HG02571 (cell line): ENCODE measurements around the gene CRYBG2.
A peak's percentile ranks its signal among the peaks of the same experiment; 100 is the strongest.
"Not testable (repeated sequence)": the region's sequence is repeated elsewhere in the genome, so short reads cannot be mapped to it uniquely, and the experiment has no call there.

Source experiments
- ATAC-seq: cut with Tn5 transposase; IDR thresholded peaks from one replicate; pipeline ENCODE4 v1.9.1; 2021; ENCODE audit warnings: mild to moderate bottlenecking, moderate library complexity; ENCODE audit not compliant: unreplicated experiment

CRYBG2 gene

DNA sequence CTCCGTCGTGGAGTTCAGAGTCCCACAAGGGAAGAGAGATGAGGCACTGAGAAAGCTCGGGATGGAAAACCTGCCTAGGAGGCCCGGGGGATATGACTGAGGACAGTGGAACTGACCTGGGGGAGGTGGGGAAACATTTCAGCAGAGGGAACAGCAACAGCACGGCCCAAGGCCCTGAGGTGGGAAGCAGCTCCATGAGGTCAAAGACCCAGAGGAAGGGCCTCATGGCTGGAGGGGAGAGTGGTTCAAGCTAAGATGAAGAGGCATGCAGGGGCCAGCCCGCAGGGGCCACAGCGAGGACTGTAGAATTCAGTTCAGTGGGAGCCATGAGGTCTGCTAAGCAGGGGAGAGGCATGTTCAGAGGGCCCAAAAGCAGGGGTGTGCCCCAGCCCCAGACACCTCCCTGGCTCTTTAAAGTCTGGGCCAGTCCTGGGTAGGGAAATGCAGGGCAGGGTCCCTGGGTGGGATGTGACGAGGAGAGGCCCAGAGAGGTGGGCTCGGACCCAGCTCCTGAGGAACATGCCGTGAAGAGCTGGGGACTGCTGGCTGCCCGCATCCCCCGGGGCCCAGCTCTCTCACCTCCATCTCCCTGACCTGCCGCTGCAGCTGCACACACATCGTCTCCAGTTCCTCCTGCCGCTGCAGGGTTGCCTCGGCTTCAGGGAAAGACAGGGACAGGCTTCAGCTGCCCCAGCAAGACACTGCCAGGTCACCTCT is 57.4 kb downstream of the CRYBG2 start:
- ATAC-seq: no peak

GRCh38 chr1:26295194-26296138 is 58.5 kb downstream of the CRYBG2 start:
- no peak for ATAC-seq

GRCh38 chr1:26293911-26294463 is 59.9 kb downstream of the CRYBG2 start:
- ATAC-seq: no peak

- ATAC-seq: not testable (repeated sequence)
These were observed 61.2 kb downstream of the CRYBG2 start for GRCh38 chr1:26292735-26293134.

- ATAC-seq: no peak
These were observed 62.0 kb downstream of the CRYBG2 start for GRCh38 chr1:26291939-26292338.

DNA sequence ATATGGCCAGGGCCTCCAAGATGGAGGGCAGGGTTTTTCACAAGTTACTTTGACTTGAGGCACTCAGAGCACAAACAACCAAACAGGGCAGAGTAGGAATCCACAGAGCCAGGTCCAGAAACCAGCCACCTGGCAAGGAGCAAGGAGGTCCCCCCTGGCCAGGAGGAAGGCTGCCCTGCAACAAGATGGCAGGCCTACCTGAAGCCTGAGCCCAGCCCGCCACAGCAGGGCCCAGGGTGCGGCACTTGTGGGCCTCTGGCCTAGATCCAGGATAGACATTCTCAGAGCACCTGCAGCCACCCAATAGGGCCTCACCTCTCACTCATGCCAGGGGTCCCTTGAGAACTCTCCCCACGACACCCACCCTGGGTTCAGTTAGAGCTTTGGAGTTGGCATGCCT is 62.5 kb downstream of the CRYBG2 start:
- ATAC-seq: no peak

GRCh38 chr1:26290882-26291261 is 63.1 kb downstream of the CRYBG2 start:
- no peak for ATAC-seq

DNA sequence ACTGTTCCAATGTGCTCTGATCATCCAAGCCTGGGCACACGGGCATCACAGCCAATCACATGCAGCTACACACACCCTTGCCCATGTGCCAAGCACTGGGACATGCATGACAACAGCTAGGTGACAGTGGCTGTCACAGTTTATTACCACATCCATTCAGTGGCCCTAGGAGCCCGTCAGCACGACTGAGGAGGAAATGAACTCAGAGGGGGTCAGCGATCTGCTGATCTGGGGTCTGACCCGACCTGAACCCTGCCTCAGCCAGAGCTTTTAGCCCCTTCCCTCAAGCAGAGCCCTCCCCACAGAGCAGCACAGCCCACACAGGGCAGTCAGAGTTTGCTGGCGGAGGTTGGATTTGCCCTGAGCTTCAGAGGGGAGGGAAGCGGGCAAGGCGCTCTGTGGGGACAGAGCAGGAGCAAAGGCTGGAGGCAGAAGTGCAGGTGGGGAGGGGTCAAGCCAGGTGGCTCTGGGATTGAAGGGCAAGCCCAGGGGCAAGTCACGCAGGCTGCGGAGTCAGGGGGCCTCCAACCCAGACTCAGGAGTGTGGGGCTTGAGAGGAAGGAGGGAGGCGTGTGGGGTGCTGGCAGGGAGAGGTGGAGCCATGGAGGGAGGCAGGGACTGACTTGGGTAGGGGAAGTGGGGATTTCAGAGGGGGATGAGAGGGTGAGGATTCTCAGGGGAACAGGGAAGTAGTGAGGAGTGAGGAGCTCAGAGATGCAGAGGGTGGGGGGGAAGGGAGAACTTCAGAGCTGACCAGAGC is 63.6 kb downstream of the CRYBG2 start:
- ATAC-seq: no peak

GRCh38 chr1:26289158-26290059 is 64.5 kb downstream of the CRYBG2 start:
- ATAC-seq: peak; percentile 33

DNA sequence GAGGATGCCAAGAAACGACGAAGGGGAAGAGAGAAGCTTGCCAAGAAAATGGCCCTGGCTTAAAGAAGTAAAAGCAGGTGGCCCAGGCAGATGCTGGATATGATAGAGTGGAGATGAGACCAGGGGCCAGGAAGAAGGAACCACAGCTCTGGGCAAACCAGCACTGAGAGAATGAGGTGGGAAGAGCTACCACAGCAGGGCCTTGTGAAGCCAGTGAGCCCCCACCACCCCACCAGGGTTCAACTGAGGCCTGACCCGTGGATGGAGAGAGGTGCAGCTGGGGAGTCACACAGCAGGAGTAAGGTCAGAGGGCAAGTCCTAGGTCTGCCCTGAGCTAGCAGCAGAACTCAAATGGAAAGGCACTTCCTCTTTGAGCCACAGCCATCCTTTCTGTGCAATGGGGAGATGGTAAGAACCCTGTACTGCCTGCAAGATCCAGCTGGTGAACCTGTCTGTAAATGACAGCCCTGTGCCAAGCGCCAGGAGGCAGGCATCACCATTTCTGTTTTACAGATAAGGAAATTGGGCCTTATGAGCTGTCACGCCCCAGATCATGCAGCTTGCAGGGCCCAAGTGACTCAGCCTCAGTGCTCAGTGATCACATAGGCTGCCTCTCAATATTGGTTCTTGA is 65.5 kb downstream of the CRYBG2 start:
- no peak for ATAC-seq

DNA sequence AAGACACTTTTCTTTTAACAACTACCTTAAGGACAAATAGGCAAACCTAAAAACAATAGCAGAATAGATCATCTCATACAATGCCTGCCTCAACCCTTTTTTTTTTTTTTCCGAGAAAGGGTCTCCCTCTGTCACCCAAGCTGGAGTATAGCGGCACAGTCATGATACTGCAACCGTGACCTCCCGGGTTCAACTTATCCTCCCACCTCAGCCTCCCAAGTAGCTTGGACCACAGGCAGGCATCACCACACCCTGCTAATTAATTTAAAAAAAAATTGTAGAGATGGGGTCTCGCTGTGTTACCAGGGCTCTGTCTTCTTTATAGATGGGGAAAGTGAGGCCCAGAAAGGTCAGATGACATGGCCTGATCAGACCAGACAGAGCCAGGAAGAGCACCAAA is 66.1 kb downstream of the CRYBG2 start:
- no peak for ATAC-seq

DNA sequence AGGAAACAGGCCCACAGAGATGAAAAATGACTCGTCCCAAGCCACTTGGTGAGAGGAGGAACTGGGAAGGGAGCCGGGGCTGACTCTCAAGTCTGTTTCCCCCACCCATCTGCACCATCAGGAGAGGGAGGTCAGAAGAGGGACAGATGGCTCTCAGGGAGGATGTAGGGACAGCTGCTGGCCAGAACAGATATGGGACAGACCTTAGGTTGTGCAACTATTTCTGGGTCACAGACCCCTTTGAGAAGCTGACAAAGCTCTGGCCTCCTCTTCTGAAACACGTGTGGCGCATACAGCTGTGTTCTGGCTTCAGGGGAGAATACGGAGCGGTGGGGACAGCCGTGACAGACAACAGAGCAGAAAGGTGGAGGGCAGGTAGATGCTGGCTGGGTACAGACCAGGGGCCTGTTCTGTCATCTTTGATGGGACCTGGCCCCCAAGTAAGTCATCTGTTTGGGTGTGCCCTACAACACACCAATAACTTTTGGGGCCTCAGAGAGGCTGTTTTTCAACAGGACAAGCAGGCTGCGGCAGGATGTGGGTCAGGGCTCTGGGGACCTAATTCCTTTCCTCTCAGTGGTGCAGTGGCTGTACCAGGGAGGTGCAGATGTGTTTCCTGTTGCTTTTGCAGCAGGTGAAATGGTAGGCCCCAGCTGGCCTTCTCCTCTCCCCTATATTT is 66.8 kb downstream of the CRYBG2 start:
- no peak for ATAC-seq

- no peak for ATAC-seq
These were observed 67.9 kb downstream of the CRYBG2 start for GRCh38 chr1:26286064-26286416.

DNA sequence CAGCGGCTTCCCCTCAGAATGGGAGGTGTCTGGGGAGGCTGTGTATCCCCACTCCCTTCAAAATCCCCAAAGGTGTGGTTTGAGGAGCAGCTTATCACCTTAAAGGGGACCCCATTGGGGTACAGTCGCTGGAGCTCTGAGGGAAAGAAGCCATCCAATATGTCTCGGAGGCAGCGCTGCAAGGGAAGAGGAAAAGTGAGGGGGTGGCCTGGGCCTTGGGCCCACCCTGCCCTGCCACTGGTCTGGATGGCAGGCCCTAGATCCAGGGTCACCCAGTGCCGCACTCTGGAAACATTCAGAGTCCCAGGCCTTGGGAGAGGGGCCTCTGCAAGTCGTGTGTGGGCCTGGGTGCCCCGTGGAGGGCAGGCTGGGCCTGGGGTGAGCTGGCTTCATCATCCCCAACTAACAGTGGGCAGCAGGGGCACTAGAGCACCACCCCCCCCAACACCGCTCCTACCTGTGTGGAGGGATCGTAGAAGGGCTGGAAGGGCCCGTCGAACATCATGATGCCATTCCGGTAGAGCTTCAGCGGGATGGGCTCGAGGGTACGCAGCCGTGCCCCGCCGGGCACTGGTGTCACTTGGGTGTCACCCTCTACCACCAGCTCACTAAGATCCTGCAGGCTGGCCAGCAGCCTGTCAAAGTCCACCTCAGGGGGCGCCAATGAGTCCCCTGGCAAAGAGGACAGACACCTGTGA is 68.4 kb downstream of the CRYBG2 start:
- no peak for ATAC-seq

- peak; percentile 31 for ATAC-seq
These were observed 69.2 kb downstream of the CRYBG2 start for GRCh38 chr1:26284597-26285347.

DNA sequence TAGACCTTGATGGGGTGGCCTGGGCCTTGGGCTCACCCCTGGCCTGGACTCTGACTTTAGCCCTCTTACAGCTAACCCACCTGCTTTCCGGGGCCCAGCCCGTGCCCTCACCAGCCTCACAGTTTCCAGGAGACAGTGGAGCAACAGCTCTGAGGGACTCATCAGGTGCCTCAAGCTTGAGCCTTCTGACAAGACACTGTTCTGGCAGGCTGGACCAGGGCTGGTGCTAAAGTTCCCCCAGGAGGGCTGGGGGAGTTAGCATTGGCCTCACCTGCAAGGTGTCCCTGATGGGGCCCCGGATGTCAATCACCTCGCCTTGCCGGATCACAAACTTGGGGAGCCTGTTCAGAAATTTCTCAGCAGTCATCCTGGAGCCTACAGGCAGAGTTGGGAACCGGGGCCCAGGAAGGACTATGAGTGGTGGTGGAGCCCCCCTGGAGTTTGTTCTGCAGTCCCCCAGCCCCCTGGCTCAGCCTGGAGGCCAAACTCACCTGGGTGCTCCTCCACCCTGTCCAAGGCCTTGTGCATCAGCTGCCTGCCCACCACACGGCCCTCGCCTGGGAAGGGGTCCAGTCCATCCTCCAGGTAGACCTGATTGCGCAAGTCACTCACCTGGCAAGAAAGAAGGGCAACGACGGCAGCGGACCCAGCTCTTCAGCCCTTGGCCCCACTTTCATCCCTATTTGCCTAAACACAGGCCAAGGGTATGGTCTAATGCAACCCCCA is 69.9 kb downstream of the CRYBG2 start:
- no peak for ATAC-seq

DNA sequence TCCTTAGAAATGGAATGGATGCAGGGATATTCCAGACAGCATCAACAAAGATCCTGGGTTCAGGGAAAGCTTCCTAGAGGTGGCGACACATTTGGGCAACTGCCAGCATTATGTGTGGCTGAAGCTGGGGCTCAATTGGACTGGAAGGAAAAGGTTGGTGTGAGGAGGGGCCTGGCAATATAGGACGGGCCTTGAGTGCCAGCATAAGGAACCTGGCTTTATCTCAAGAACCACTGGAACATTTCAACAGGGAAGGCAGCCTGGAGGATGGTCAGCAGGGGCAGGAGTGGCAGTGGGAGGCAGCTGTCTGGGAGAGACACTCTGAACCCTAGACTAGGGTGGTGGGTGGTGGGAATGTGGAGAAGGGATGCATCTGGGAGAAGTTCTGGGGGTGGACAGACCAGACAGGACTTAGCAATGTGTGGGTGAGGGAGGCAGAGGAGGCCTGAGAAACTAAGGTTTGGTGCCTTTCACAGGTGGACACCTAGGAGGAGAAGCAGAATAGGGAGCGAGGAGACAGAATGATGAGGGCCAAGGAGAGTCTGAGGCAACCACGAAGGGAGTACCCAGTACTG is 70.6 kb downstream of the CRYBG2 start:
- no peak for ATAC-seq
